Vagina (tissue), 2 donors: ENCODE data around the gene SMARCD2.

ENCODE experiments used
- CTCF ChIP-seq, 3 experiments: fragments of 450-650 bp in 2 of 3; fragments of 200-600 bp in 1 of 3; sonication (generic) in 1 of 3; IDR thresholded peaks; one replicate each; pipeline ENCODE4 v1.5.1; 2017 to 2019; ENCODE audit warnings: antibody characterized with exemption in 3 of 3, mild to moderate bottlenecking in 2 of 3, moderate library complexity in 2 of 3
- POLR2A ChIP-seq, 2 donors: fragments of 450-650 bp; IDR thresholded peaks; one replicate each; pipeline ENCODE4 v1.6.1; 2017; ENCODE audit warnings: antibody characterized with exemption in 2 of 2, mild to moderate bottlenecking in 2 of 2, moderate library complexity in 2 of 2

DNA sequence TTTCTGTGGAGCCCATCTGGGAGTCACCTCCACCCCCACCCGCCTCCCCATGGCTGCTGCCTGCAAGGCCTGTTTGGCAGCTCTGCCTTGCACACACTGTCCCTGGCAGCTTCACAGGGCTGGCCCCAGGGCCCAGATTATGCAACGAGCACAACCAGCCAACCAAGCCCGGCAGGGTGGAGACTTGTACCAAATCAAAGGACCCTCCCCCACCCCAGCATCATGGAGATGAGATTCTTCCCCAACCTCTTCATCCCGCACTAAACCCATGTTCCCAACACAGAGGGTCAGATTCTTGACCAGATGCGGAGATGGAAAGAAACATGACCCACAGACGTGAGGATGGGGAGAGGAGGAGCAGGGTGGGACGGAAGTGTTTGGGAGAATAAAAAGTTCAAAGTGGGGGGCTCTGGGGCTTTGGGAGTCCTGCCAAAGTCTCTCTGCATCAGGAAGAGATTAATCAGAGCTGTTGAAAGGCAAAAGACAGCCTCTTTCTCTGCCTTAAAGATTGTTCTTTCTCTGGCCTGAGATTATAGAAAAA is 3.8 kb downstream of the SMARCD2 start:
- no peak for TF ChIP-seq POLR2A (IDR thresholded peaks at IDR 0.05)
- TF ChIP-seq CTCF (IDR thresholded peaks at IDR 0.05), result no peak
